Neural progenitor cell (in vitro differentiated cells): ENCODE results near the gene METTL16. TPM values are rescaled to one million over a fixed set of nuclear protein-coding genes. Genes with fewer than 3 reads are reported as not detected.

ENCODE experiments used
- DNase-seq: peaks from one replicate; pipeline ENCODE4 v3.0.0-alpha.2; 2016; ENCODE audit warnings: low spot score
- H2AFZ ChIP-seq: fragments of 200-600 bp; sonication (generic); replicated peaks from 2 replicates; pipeline ENCODE4 v1.6.1; 2016; ENCODE audit warnings: antibody characterized with exemption
- H3F3A ChIP-seq: fragments of 200-600 bp; sonication (generic); 2 replicates; pipeline ENCODE4 v1.6.1; 2016; ENCODE audit warnings: antibody characterized with exemption, low read depth
- H3K27ac ChIP-seq: fragments of 200-600 bp; sonication (generic); 2 replicates; pipeline ENCODE4 v1.5.1; 2016; ENCODE audit warnings: mild to moderate bottlenecking
- H3K27me3 ChIP-seq: fragments of 200-600 bp; sonication (generic); 2 replicates; pipeline ENCODE4 v1.6.1; 2016; ENCODE audit warnings: mild to moderate bottlenecking, moderate library complexity
- H3K36me3 ChIP-seq: fragments of 200-600 bp; sonication (generic); 2 replicates; pipeline ENCODE4 v1.5.1; 2016
- H3K4me1 ChIP-seq: fragments of 200-600 bp; sonication (generic); 2 replicates; pipeline ENCODE4 v1.6.1; 2016; ENCODE audit warnings: mixed run types
- H3K4me2 ChIP-seq: fragments of 200-600 bp; sonication (generic); 2 replicates; pipeline ENCODE4 v1.6.1; 2016
- H3K4me3 ChIP-seq: fragments of 200-600 bp; sonication (generic); 2 replicates; pipeline ENCODE4 v1.5.1; 2016
- H3K79me2 ChIP-seq: fragments of 200-600 bp; sonication (generic); 2 replicates; pipeline ENCODE4 v1.6.1; 2016; ENCODE audit warnings: low read depth
- H3K9ac ChIP-seq: fragments of 200-600 bp; sonication (generic); 2 replicates; pipeline ENCODE4 v1.6.1; 2016
- H3K9me3 ChIP-seq: fragments of 200-600 bp; sonication (generic); 2 replicates; pipeline ENCODE4 v1.5.1; 2016; ENCODE audit warnings: low read depth
- H4K20me1 ChIP-seq: fragments of 200-600 bp; sonication (generic); 2 replicates; pipeline ENCODE4 v1.6.1; 2016; ENCODE audit warnings: low read depth
- H3K27ac Mint-ChIP-seq: 3 replicates; pipeline ENCODE4 v1.8.0; 2021; ENCODE audit warnings: mixed read lengths
- H3K27me3 Mint-ChIP-seq: 2 replicates; pipeline ENCODE4 v1.8.0; 2022; ENCODE audit warnings: low read depth, mild to moderate bottlenecking, inconsistent platforms, moderate library complexity, mixed read lengths; ENCODE audit not compliant: insufficient read depth
- H3K36me3 Mint-ChIP-seq: 3 replicates; pipeline ENCODE4 v1.8.0; 2021; ENCODE audit warnings: mixed read lengths
- H3K4me1 Mint-ChIP-seq: 3 replicates; pipeline ENCODE4 v1.8.0; 2021; ENCODE audit warnings: mixed read lengths
- H3K4me3 Mint-ChIP-seq: 3 replicates; pipeline ENCODE4 v1.8.0; 2021; ENCODE audit warnings: mild to moderate bottlenecking, moderate library complexity, mixed read lengths
- H3K9me3 Mint-ChIP-seq: 3 replicates; pipeline ENCODE4 v1.8.0; 2020; ENCODE audit warnings: mixed read lengths
- CTCF ChIP-seq: fragments of 200-600 bp; sonication (generic); IDR thresholded peaks from 2 replicates; pipeline ENCODE4 v1.5.1; 2017; ENCODE audit warnings: antibody characterized with exemption, mild to moderate bottlenecking
- EZH2 ChIP-seq: fragments of 200-600 bp; sonication (generic); IDR thresholded peaks from 2 replicates; pipeline ENCODE4 v1.6.1; 2017; ENCODE audit warnings: antibody characterized with exemption, mild to moderate bottlenecking, moderate library complexity
- EZH2phosphoT487 ChIP-seq: fragments of 200-600 bp; sonication (generic); IDR thresholded peaks from 2 replicates; pipeline ENCODE4 v1.6.1; 2017; ENCODE audit warnings: antibody characterized with exemption
- total RNA-seq: library from RNA; depleted of rRNA; stranded (reverse); fragments of >200 nt; gene quantifications from 2 replicates; pipeline ENCODE4 v1.2.3, GENCODE V29; 2015; ENCODE audit warnings: low replicate concordance

METTL16 gene
- total RNA-seq, 1 donor from 2014 or later = 40.0 TPM

GRCh38 chr17:2453325-2453724 lies 58.4 kb downstream of the METTL16 start:
- H3K4me1 Mint-ChIP-seq = peaks cover 16% of the 10 kb centered on the region
- H3K4me2 ChIP-seq = no peak overlapping the region

GRCh38 chr17:2452216-2452750 lies 59.4 kb downstream of the METTL16 start:
- Histone ChIP-seq H3K27me3 (no peaks in the 10 kb centered on the region), H4K20me1 (peaks cover 4% of the 10 kb centered on the region), H3K4me3 (no peak overlapping the region), H3K9ac (no peak overlapping the region), H3K9me3 (no peaks in the 10 kb centered on the region), H3K36me3 (no peaks in the 10 kb centered on the region), H3K27ac (no peak overlapping the region), H3K79me2 (no peaks in the 10 kb centered on the region), H3K4me2 (no peak overlapping the region), H3K4me1 (peaks cover 5% of the 10 kb centered on the region), H3F3A (peaks cover 5% of the 10 kb centered on the region), H2AFZ (no peak overlapping the region)
- Mint-ChIP-seq H3K4me3 (no peak overlapping the region), H3K9me3 (no peaks in the 10 kb centered on the region), H3K4me1 (peaks cover 16% of the 10 kb centered on the region), H3K36me3 (peaks cover 11% of the 10 kb centered on the region), H3K27me3 (peaks cover 2% of the 10 kb centered on the region), H3K27ac (no peak overlapping the region)
- no peak for TF ChIP-seq CTCF
- TF ChIP-seq EZH2phosphoT487 = no peak
- TF ChIP-seq EZH2 = no peak
- no peak for DNase-seq

More at GRCh38 chr17:2453325-2453724, 58.4 kb downstream of the METTL16 start:
- H3F3A ChIP-seq = peaks cover 5% of the 10 kb centered on the region
- H3K9ac ChIP-seq = no peak overlapping the region
- H4K20me1 ChIP-seq = peaks cover 4% of the 10 kb centered on the region
- peaks cover 5% of the 10 kb centered on the region for H3K36me3 ChIP-seq
- no peak overlapping the region for H2AFZ ChIP-seq
- Mint-ChIP-seq H3K27me3 (peaks cover 2% of the 10 kb centered on the region), H3K36me3 (peaks cover 14% of the 10 kb centered on the region), H3K9me3 (no peaks in the 10 kb centered on the region), H3K4me3 (no peak overlapping the region), H3K27ac (no peak overlapping the region)
- H3K27ac ChIP-seq = no peak overlapping the region
- no peak for DNase-seq
- no peak overlapping the region for H3K4me3 ChIP-seq
- H3K27me3 ChIP-seq = no peaks in the 10 kb centered on the region
- H3K4me1 ChIP-seq = peaks cover 5% of the 10 kb centered on the region
- TF ChIP-seq CTCF (no peak), EZH2 (no peak), EZH2phosphoT487 (no peak)
- no peaks in the 10 kb centered on the region for H3K79me2 ChIP-seq
- H3K9me3 ChIP-seq = no peaks in the 10 kb centered on the region

- Histone ChIP-seq H3K36me3 (peaks cover 6% of the 10 kb centered on the region), H4K20me1 (no peaks in the 10 kb centered on the region), H3K4me1 (peaks cover 5% of the 10 kb centered on the region), H3K4me3 (no peak overlapping the region), H3K9me3 (no peaks in the 10 kb centered on the region), H3K4me2 (no peak overlapping the region), H3K27me3 (no peaks in the 10 kb centered on the region), H3F3A (peaks cover 5% of the 10 kb centered on the region), H2AFZ (no peak overlapping the region), H3K79me2 (peaks cover 10% of the 10 kb centered on the region), H3K9ac (no peak overlapping the region), H3K27ac (no peak overlapping the region)
- no peak for DNase-seq
- peaks cover 17% of the 10 kb centered on the region for H3K36me3 Mint-ChIP-seq
- H3K27ac Mint-ChIP-seq = no peak overlapping the region
- no peak overlapping the region for H3K4me3 Mint-ChIP-seq
- peaks cover 16% of the 10 kb centered on the region for H3K4me1 Mint-ChIP-seq
- H3K27me3 Mint-ChIP-seq = no peaks in the 10 kb centered on the region
- no peak for TF ChIP-seq EZH2
- TF ChIP-seq EZH2phosphoT487 = no peak
- no peak for TF ChIP-seq CTCF
- peaks cover 9% of the 10 kb centered on the region for H3K9me3 Mint-ChIP-seq
Measured at GRCh38 chr17:2450016-2450650, 61.6 kb downstream of the METTL16 start.
